Lung (tissue), 12 donors: Measurements from ENCODE around the gene PTPRA. TPM values are rescaled to one million over a fixed set of nuclear protein-coding genes. Genes with fewer than 3 reads are reported as not detected.

Experiments
- ATAC-seq: fragments of 200-7000 bp; cut with Tn5 transposase; one replicate; pipeline ENCODE4 v1.9.1; 2020; ENCODE audit warnings: moderate number of reproducible peaks; ENCODE audit not compliant: insufficient read depth, low FRiP score
- DNase-seq, 3 donors: peaks; one replicate each; pipeline ENCODE4 v3.0.0-alpha.2; 2013 to 2017
- H3K27ac ChIP-seq, 2 donors: one replicate each; pipeline ENCODE4 v1.5.1; 2013; ENCODE audit warnings: mild to moderate bottlenecking in 2 of 2, moderate library complexity in 2 of 2, control low read depth in 1 of 2, inconsistent platforms in 1 of 2, low read depth in 1 of 2, low read length in 1 of 2
- H3K27me3 ChIP-seq, 3 donors: one replicate each; pipeline ENCODE4 v1.5.1; 2013; ENCODE audit warnings: low read length in 2 of 3; ENCODE audit not compliant: control insufficient read depth in 3 of 3, insufficient read depth in 3 of 3
- H3K36me3 ChIP-seq, 4 donors: one replicate each; pipeline ENCODE4 v1.5.1; 2013; ENCODE audit warnings: low read length in 4 of 4, mild to moderate bottlenecking in 1 of 4, moderate library complexity in 1 of 4; ENCODE audit not compliant: control insufficient read depth in 4 of 4, insufficient read depth in 4 of 4
- H3K4me1 ChIP-seq, 5 donors: one replicate each; pipeline ENCODE4 v1.5.1; 2013; ENCODE audit warnings: low read length in 5 of 5, mild to moderate bottlenecking in 2 of 5, moderate library complexity in 1 of 5; ENCODE audit not compliant: control insufficient read depth in 5 of 5, insufficient read depth in 5 of 5
- H3K4me3 ChIP-seq: one replicate; pipeline ENCODE4 v1.5.1; 2013; ENCODE audit warnings: mild to moderate bottlenecking, control low read depth, moderate library complexity
- H3K9ac ChIP-seq, 2 donors: one replicate each; pipeline ENCODE4 v1.5.1; 2013; ENCODE audit warnings: low read length in 2 of 2, control low read depth in 1 of 2; ENCODE audit not compliant: insufficient read depth in 1 of 2
- H3K9me3 ChIP-seq, 4 donors: one replicate each; pipeline ENCODE4 v1.5.1; 2013; ENCODE audit warnings: low read length in 3 of 4, mild to moderate bottlenecking in 1 of 4, moderate library complexity in 1 of 4; ENCODE audit not compliant: control insufficient read depth in 4 of 4, insufficient read depth in 3 of 4
- CTCF ChIP-seq: IDR thresholded peaks from 2 replicates; pipeline ENCODE4 v1.5.1; 2012; ENCODE audit warnings: mild to moderate bottlenecking; ENCODE audit errors: control extremely low read depth, extremely low read depth
- WGBS, 2 donors: extraction: QIAGEN DNeasy Blood & Tissue Kit; methylation state at CpG; one replicate each; pipeline ENCODE4 v1.1.7; 2013; 5-methylcytosine and 5-hydroxymethylcytosine counted together
- polyA plus RNA-seq, 2 donors: library from polyadenylated mRNA; stranded (reverse); fragments of 200-250 nt; gene quantifications; one replicate each; pipeline ENCODE4 v1.2.1, GENCODE V29; 2013
- total RNA-seq, 2 donors: library from RNA; depleted of rRNA in 1 of 2; stranded (reverse); fragments of >200 nt in 1 of 2; gene quantifications; one replicate each; pipeline ENCODE4 v1.2.1, GENCODE V29; 2014 to 2021
- donor health status: control.
- donor health status: control.
- donor health status: Bipolar disorder and iron deficiency.
- donor health status: healthy.
- donor health status: DM: yes; HTN: yes; CAD: no.

The PTPRA gene
- total and polyA plus RNA-seq, 4 donors: 17.8 to 92.1 (median 40.1) TPM

GRCh38 chr20:3084283-3084985 is 211.2 kb downstream of the PTPRA start, which contains the start of gene AVP:
AVP (minus strand) TSS chr20:3084724; CDS start chr20:3084674, 50 bp downstream.
- H3K27ac ChIP-seq: no peak within 1 kb of the TSS
- H3K9me3 ChIP-seq: peaks cover 0 to 4% (median 0%) of the 10 kb centered on the region in 4 donors
- DNase-seq (no peak), ATAC-seq (no peak)
- no peak for TF ChIP-seq CTCF
- 59 to 75% methylated on average over 28 of the region's 28 CpGs for WGBS, 2 donors
- peaks cover 0 to 8% (median 0%) of the 10 kb centered on the region in 5 donors for H3K4me1 ChIP-seq
- H3K36me3 ChIP-seq: no peaks in the 10 kb centered on the region
- no peak within 1 kb of the TSS for H3K4me3 ChIP-seq
- H3K27me3 ChIP-seq: peaks cover 0 to 34% (median 23%) of the 10 kb centered on the region in 3 donors
- H3K9ac ChIP-seq: no peak within 1 kb of the TSS

- Histone ChIP-seq H3K9me3 (peaks cover 0 to 4% (median 0%) of the 10 kb centered on the region in 4 donors), H3K4me1 (peaks cover 0 to 8% (median 0%) of the 10 kb centered on the region in 5 donors), H3K9ac (no peak overlapping the region), H3K4me3 (no peak overlapping the region), H3K27me3 (peaks cover 0 to 34% (median 23%) of the 10 kb centered on the region in 3 donors), H3K27ac (no peak overlapping the region), H3K36me3 (no peaks in the 10 kb centered on the region)
- ATAC-seq (no peak), DNase-seq (no peak)
- WGBS, 2 donors: 82 to 83% methylated on average over 7 of the region's 7 CpGs
- no peak for TF ChIP-seq CTCF
Measured at GRCh38 chr20:3084986-3085360, 211.7 kb downstream of the PTPRA start.

- no peak for TF ChIP-seq CTCF
- 94 to 96% methylated on average over 8 of the region's 8 CpGs for WGBS, 2 donors
- ATAC-seq: no peak
- no peak overlapping the region for H3K27ac ChIP-seq
- H3K9ac ChIP-seq: no peak overlapping the region
- H3K4me1 ChIP-seq: peaks cover 0 to 8% (median 0%) of the 10 kb centered on the region in 5 donors
- peaks cover 0 to 32% (median 21%) of the 10 kb centered on the region in 3 donors for H3K27me3 ChIP-seq
- no peak for DNase-seq
- no peaks in the 10 kb centered on the region for H3K36me3 ChIP-seq
- H3K9me3 ChIP-seq: peaks cover 0 to 3% (median 0%) of the 10 kb centered on the region in 4 donors
- no peak overlapping the region for H3K4me3 ChIP-seq
Measured at GRCh38 chr20:3085571-3086072, 212.3 kb downstream of the PTPRA start.
